ENCODE results near the gene NPEPL1.

The NPEPL1 gene

DNA sequence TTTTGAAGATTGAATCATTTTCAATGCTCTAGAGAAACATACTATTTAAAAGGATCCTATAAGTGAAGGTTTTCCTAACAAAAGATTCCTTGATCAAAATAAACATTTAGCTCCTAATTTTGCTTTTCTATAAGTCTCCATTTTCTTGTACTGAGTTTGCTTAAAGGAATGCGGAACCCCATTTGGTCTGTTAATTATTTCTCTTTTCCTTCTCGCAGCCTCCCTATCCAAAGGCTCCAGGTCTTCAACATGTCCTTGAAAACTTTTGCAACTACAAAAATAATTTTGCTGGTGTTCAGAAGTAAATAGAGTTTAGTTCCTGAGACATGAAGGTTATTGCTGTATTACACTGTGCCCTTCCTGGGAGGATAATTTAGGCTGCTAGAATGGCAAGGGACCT, 8.3 kb upstream of the NPEPL1 start:
- no peak for DNase-seq (ENCODE audit: low spot score)

DNA sequence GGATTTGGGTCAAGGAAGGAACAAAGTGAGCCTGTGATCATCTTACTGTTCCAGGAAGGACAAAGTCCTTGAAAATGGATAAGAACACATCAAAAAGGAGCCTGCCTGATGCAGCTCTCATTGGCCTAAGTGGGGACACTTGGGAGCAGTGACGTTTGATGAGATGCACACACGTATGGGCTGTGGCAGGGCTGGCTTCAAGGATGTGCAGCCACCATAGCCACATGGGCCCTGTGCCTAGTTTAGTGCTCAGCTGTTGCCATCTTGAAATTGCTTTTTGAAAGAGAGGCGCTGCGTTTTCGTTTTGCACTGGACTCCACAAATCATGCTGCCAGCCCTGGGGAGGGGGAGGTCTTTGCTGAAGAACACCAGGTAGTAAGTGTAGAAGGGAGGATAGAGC, 6.6 kb upstream of the NPEPL1 start:
- DNase-seq (ENCODE audit: low spot score), result no peak

DNA sequence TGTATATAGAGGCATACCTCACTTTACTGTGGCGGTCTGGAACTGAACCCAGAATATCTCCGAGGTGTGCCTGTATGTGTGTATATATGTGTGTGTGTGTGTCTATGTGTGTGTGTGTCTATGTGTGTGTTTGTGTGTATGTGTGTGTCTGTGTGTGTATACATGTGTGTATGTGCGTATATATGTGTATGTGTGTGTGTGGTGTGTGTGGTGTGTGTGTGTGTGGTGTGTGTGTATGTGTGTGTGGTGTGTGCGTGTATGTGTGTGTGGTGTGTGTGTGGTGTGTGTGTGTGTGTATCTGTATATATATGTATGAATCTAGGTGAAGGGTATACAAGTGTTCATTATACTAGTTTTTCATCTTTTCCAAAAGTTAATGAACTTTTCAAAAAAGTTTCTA, 4.2 kb upstream of the NPEPL1 start:
- no peak for DNase-seq (ENCODE audit: low spot score)

DNA sequence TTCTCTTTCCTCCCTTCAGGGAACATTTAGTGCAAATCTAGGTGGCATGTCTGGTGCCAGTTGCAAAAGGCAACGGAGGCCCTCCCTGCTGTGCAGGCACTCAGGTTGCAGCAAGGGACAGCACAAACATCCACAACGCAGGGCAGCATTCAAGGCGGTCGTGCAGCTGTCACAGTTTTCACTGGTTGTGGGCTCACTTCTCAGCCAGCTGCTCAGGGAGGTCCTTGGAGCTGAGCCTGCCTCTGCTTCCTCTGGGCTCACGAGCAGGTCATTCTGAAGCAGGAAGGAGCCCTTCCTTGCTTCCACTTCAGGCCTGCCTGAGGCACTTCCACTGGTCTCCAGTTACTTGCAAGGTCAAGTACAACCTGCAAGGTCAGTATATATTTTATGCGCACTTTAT, 3.8 kb upstream of the NPEPL1 start:
- no peak for DNase-seq (ENCODE audit: low spot score)

DNA sequence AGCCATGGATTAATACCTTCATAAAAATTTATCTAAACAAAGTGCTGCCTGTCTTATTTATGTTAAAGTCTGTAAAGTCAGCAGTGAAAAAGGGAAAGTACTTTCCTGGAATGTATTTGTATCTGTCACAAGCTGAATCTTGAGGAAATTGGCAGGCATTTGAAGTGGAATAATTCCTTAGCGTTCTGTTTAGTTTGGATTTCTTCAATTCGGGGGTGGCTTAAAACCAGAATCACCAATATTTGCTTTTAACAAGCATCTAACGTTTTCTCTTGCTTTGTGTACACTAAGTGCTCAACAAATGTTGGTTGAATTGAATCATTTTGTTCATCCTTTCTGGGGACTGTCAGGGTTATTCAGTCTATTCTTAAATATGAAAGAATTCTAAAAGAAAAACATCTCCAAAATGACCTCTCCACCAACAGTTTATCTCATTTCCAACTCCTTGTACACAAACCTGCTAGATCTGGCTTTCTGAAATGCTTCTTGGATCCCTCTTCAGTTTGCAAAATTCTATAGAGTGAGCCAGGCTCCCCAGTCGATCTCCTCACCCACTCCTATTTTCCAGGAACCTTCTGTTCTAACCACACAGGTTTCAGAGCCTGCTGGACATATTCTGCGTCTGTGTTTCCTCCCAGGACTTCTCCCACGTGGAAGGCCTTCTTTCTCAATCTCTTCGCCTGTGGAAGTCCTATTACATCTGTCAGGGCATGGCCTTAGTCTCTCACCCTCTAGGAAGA, 2.0 kb upstream of the NPEPL1 start:
- peak; percentile 48 for DNase-seq (ENCODE audit: low spot score)

DNA sequence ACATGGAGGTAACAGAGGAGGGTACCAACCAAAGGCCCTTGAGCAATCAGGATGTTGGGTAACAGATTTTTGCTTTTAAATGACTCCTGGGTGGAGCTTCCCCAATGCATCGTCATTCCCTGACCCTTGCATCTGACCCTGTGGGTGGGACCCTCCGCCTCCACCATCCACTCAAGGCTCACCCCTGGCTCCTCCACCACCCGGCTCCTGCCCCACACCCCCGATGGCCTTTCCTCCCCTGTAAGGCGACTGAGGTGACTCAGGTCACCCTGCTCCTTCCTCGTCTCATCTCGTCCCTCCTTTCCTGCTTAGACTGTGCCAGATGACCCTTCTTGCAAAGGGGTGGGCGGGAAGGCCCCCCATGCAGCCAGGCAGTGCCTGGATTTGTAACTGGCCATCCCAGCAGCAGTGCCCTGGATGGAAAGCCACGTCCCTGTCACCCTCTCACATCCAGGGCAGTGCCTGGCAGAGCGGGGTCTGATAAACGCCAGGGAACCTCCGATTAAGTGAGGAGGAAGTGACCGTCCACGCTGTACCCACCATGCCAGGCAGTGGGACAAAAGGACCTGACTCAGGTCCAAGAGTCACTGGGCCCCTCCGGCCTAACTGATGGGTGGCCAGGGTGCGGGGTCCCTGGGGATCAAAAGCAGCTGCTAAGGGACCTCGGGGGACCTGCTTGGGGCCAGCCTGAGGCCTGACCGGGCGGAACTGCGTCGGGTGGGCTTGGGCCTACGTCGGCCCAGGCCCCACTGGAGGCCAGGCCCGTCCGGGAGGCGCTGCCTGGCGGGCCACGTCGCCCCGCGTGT, 624 bp upstream of the NPEPL1 start:
- DNase-seq (ENCODE audit: low spot score), result no peak

DNA sequence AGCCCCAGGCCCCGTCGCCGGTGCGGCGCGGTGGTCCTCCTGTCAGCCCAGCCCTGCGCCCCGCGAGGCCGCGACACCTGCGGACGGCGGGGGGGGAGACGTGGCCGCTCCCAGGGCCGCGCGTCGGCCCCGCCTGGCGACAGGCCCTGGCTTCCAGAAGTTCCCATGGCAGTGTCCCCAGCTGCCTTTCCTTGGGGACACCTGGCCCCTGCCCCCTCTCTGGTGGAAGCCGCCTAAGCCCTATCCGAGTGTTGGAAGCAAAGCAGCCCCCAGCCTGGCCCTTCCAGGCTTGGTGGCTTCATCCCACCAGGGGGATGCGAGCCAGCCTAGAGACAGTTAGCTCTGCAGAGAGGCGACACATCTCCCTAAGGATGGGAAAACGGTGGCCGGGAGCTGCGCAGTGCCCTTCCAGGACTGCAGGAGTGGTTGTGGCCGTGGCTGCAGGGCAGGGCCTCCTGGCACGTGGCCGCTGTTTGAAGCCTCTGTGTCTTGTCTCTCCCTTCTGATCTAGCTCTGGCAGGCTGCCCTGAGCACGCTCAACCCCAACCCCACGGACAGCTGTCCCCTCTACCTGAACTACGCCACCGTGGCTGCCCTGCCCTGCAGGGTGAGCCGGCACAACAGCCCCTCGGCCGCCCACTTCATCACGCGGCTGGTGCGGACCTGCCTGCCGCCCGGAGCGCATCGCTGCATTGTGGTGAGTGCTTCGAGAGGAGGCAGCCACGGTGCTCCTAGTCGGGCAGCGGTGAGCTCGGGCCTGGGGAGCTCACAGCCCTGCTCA, 816 bp downstream of the NPEPL1 start:
- DNase-seq (ENCODE audit: low spot score), result no peak

DNA sequence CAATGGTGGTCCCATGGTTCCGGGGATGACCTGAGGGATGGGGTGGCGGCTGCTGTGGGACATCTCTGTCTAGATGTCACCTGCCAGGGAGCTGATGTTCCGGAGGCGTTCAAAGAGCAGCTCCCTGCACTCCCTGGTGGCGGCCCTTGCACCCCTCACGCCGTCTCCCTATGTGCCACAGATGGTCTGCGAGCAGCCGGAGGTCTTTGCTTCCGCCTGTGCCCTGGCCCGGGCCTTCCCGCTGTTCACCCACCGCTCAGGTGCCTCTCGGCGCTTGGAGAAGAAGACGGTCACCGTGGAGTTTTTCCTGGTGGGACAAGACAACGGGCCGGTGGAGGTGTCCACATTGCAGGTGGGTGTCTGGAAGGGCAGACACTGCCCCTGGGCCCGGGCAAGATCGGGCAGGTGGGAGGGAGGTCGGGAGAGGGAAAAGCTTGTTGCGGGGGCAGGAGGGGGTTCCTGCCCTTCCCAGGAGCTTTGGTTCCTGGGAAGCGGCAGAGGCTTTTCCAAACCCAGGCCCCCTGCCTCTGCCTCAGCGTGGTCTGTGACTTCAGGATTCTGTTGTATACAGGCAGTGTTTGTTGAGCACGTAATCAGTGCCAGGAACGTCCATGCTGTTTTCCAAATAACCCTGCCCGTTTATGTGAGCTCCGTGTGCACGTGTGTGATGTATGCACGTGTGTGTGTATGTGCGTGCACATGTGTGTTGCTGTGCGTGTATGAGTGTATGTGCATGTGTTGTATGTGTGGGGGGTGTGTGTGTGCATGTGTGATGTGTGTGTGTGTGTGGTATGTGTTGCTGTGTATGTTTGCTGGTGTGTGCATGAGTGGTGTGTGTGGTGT, 1.9 kb downstream of the NPEPL1 start:
- DNase-seq (ENCODE audit: low spot score), result no peak

DNA sequence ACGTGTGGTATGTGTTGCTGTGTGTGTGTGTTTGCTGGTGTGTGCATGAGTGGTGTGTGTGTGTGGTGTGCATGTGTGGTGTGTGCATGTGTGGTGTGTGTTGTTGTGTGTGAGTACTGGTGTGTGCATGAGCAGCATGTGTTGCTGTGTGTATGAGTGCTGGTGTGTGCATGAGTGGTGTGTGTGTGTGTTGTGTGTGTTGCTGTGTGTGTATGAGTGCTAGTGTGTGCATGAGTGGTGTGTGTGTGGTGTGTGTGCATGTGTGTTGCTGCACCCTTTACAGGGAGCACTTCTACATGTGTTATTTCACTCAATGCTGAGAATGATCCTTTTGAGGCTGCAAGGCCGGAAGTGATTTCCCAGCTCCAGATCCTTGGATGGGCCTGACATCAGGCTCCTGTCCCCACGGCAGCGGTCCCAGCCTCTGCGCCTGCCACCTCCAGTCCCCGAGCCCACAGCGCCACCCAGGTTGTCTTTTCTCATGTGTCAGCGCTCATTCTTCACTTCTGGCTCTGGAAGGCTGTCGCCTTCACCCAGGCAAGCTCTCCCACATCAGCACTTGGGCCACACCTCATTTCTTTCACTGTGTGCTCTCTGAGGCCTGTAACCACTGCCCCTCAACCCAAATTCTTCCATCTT, 2.6 kb downstream of the NPEPL1 start:
- no peak for DNase-seq (ENCODE audit: low spot score)

DNA sequence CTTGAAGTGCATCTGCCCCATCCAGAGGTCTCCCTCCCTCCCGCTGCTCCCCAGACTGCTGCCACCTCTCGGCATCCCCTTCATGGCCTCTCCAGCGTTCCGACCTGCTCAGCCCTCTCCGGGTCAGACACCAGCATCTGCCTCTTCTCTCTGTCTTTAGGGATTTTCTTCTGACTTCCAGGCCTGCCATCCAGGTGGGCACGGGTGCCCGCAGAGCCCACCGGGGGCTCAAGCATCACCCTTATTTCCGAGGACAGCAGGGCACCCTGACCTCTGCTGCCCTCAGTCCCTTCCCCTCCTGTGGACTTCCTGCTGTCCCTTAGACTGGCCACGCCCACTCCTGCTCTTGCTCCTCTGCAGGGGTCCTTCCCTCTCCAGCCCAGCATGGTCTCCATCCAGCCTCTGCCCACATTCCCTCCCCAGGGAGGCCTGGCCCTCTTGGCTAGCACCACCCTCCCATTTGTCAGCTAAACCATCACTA, 3.3 kb downstream of the NPEPL1 start:
- no peak for DNase-seq (ENCODE audit: low spot score)

DNA sequence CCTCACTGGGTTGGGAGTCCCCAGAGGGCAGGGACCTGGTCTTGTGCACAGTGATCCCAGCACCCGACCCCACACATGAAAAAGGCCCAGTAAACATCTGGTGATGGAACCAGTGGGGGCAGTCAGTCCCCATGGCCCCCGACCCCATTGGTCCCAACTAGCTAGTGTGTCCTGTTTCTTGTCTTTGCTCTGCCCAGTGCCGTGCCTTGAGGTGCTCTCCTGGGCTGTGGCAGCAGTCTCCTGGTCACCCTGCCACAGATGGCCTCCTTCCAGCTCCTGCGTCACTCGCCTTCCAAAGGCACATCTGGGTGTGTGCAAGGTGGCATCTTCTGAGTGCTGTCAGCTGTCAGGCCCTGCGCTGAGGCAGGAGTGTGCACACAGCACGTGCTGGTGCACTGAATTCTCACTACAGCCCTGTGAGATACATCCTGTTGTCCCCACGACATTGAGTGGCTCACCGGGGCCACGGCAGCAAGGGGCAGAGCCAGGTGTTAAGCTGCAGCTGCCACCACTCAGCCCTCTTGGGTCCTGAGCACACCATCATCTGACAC, 3.9 kb downstream of the NPEPL1 start:
- DNase-seq (ENCODE audit: low spot score), result no peak

DNA sequence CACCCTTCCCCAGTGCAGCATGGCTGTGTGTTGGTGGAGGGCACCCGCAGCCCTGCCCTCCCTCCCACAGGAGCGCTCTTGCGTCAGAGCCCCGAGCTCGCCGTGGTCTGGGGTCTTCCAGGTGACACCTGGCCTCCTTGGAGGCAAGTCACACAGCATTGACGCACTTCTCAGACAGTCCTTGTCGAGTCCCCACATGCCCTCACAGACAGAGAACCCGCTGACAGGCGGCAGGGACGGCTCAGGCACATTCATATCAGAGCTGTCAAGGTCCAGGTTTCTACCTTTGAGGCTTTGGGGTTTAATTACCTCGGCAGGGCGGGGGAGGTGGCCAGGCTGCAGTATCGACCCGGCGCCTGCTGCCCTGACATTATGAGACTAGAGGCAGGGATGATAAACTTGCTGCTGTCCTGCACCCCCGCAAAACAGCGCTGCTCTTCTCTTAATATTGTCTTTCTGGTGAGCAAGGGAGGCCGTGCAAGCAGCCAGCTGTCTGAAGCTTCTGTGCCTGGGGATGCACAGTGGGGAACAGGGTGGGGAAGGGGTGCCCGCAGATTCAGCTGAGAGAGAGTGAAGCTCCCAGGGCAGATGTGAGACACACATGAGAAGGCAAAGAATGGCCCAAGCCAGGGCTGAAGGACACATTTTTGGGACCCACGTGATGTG, 4.7 kb downstream of the NPEPL1 start:
- DNase-seq (ENCODE audit: low spot score), result no peak

DNA sequence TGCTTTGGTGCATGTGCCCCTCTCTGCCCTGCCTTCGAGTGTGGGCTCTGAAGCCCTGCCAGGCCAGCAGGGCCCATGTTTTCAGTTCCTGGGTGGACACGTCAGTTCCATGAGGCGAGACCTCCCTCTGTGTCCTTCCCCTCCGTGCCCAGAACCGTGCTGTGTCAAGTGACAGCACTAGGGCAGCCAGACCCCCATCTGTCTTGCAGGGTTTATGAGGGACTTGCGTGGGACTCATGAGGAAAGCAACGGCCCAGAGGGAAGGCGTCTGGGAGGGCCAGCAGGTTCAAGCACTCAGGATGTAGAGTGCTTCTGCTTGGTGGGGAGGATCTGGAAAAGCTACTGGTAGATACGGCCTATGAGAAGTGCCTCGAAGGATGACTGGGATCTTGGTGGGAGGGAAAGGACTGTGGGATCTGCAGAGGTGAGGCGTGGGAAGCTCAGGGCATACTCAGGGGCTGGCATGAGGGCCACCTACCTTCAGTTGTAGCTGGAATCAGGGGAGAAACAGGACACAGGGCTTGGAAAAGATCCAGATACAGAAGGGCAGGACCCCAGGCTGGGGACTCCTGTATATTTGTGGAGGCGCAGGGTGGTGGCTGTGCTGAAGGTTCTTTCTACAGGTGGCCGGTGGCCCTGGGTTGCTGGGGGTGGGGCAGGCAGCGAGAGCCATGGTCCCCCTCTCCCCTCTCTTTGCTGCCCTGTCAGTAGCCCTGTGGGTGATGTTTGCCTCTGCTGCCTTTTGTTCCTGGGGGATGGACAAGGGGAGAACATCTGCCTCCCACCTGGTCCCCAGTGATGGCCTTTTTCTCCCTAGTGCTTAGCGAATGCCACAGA, 5.5 kb downstream of the NPEPL1 start:
- DNase-seq (ENCODE audit: low spot score), result no peak

DNA sequence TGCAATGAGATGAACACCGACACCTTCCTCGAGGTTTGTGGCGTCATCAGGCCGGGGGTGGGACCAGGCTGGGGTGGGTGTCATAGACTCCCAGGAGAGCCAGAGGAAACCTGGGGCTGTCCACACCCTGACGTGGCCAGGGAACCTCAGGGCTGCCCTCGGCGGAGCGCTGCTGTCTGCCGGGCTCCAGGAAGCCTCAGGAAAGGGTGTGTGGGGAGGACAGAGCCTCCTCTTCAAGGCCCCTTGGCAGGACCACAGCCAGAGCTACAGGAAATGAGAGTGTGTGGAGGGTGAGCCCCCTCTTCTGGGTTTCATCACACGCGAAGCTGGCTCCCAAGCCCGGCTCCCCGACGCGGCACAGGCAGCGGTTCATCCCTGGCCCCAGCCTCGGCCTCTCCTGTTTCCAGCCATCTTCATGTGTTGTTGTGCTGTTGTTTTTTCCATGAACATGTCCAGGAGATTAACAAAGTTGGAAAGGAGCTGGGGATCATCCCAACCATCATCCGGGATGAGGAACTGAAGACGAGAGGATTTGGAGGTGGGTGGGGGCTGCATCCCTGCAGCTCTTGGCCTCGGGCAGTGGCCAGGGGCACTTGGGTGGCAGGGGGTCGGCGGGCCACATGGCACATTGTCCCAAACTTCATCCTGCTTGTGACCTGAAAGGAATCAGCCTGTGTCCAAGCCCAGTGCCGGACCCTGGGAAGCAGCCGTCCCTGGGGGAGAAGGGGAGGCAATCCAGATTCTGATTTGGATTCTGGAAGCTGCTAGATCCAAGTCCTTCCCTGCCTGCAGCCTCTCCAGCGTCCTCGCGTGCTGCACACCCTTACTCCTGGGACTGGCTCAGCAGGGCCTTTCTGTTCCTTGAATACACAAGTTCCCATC, 6.4 kb downstream of the NPEPL1 start:
- no peak for DNase-seq (ENCODE audit: low spot score)

DNA sequence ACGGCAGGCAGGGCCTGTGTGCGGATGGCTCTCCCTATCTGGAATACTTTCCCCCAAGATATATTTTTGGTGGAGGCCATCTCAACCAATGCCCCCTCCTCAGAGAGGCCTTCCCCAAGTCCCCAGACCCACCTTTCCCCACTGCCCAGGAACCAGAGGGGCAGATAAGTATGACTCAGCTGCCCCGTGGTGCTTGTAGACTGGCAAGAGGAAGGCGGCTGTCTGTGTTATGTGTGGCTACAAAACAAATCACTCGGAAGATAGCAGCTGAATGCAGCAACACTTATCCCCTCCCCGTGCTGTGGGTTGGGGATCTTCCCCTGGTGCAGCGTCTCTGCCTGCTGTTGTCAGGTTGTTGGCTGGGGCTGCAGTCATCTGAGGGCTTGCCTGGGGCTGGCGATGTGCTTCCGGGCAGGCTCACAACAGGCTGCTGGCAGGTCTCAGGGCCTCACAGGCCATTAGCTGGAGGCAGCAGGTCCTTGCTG, 7.1 kb downstream of the NPEPL1 start:
- no peak for DNase-seq (ENCODE audit: low spot score)

DNA sequence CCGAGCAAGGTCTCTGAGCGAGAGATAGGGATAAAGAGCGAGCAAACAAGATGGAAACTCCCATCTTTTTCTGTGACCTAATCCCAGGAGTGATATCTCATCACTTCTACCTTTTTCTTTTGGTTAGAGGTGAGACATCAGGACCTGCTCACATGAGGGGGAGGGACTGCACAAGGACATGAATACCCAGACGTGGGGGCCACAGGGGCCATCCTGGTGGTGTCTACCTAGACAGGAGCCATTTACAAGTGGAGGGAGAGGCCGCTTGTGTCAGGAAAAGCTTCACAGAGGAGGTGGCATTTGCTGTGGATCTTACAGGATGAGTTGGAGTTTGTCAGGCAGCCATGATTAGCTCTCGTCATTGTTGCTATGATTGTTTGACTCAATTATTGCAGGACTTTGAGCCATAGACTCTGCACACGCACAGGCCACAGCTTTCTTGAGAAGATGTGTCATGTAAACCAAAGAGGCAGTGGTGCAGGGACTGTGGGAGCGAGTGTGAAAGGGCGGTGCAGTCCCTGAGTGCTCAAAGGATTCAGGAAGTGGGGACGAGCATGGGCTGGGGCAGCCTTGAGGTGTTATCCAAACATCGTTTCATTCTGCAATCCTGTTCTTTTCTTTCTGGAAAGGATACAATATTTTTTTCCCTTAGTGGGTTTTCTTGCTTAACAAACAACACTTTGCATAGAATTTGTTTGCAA, 7.7 kb downstream of the NPEPL1 start:
- no peak for DNase-seq (ENCODE audit: low spot score)

DNA sequence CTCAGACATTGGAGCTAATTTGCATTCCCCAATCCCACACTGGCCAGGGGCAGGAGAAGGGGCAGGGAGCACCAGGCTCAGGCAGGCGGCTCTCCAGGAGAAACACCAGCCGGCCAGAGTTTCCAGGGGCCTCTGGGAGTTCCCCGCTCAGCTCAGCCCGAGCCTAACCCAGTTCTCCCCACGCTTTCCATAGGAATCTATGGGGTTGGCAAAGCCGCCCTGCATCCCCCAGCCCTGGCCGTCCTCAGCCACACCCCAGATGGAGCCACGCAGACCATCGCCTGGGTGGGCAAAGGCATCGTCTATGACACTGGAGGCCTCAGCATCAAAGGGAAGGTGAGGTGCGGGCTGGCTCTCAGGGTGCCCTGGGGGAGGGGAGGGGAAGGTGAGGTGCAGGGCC, 8.2 kb downstream of the NPEPL1 start:
- DNase-seq (ENCODE audit: low spot score), result no peak
